Measurements from ENCODE around the gene TTLL11. TPM values are rescaled to one million over a fixed set of nuclear protein-coding genes. Genes with fewer than 3 reads are reported as not detected.

The TTLL11 gene
- total and polyA plus RNA-seq, 2 of the 8 experiments (the other 6 are each of a cell fraction or from before 2014, with no cell fraction given), result 0.56 to 0.80 TPM

- no peak overlapping the region for H2BK5ac ChIP-seq (ENCODE audit: low read depth, low read length)
- no peaks in the 10 kb centered on the region for H3K23me2 ChIP-seq (ENCODE audit: low read depth, low read length)
- H2BK15ac ChIP-seq (ENCODE audit: low read length), result no peak overlapping the region
- no peak overlapping the region for H3K14ac ChIP-seq (ENCODE audit: insufficient read length)
- H3K4ac ChIP-seq (replicated peaks; ENCODE audit: insufficient read length, low read depth, low read length), result no peak overlapping the region
- H3K23ac ChIP-seq (ENCODE audit: insufficient read length), result no peak overlapping the region
- 87% methylated on average over 2 of the region's 2 CpGs; no CpG with 5 or more reads in 1 of the 2 experiments for WGBS, 2 experiments (ENCODE audit: extremely low coverage in 1 of 2, insufficient coverage in 1 of 2, insufficient read length in 1 of 2, insufficient replicate concordance in 2 of 2, low coverage in 1 of 2, low lambda C conversion rate in 2 of 2, missing lambda C conversion rate in 1 of 2)
- FAIRE-seq (no peak), DNase-seq (ENCODE audit: low read depth in 1 of 2, low spot score in 2 of 2) (no peak)
- H3K4me3 ChIP-seq (ENCODE audit: extremely low read depth in 1 of 4, insufficient read depth in 2 of 4, low read depth in 3 of 4, low read length in 4 of 4), result no peak overlapping the region
- no peaks in the 10 kb centered on the region for H3K79me1 ChIP-seq (ENCODE audit: low read depth, low read length)
- no peaks in the 10 kb centered on the region for H3K36me3 ChIP-seq (ENCODE audit: control insufficient read depth in 2 of 4, insufficient read depth in 4 of 4, low read length in 3 of 4)
- H4K91ac ChIP-seq (replicated peaks; ENCODE audit: insufficient read length, low read length), result no peak overlapping the region
- H3K4me1 ChIP-seq (replicated peaks in 1 of 4; ENCODE audit: control insufficient read depth in 3 of 4, insufficient read depth in 4 of 4, low read length in 3 of 4), result peaks cover 1 to 12% (median 6%) of the 10 kb centered on the region in 4 experiments; a peak in 6 of 7 replicates
- H3K9me3 ChIP-seq (ENCODE audit: insufficient read depth in 2 of 2, low read depth in 1 of 2, low read length in 1 of 2), result no peaks in the 10 kb centered on the region
- CTCF ChIA-PET (ENCODE audit: partially characterized antibody), result interaction anchor here (1.5 kb wide), 1 partner anchor 28 kb away, joined by 4 read pairs; no protein-coding TSS in a partner anchor
- H4K20me1 ChIP-seq (replicated peaks in 1 of 2; ENCODE audit: control insufficient read depth in 1 of 2, insufficient read depth in 2 of 2, low read length in 2 of 2), result no peaks in the 10 kb centered on the region
- no peak overlapping the region for H3K9ac ChIP-seq (replicated peaks in 1 of 4; ENCODE audit: extremely low read depth in 1 of 4, low read depth in 3 of 4, low read length in 3 of 4)
- no peak overlapping the region for H2BK120ac ChIP-seq (replicated peaks; ENCODE audit: low read depth, low read length)
- H2AFZ ChIP-seq (ENCODE audit: low read length), result no peak overlapping the region
- no peak overlapping the region for H2AK5ac ChIP-seq (ENCODE audit: low read depth, low read length)
- H3K27me3 ChIP-seq (replicated peaks in 1 of 4; ENCODE audit: control insufficient read depth in 3 of 4, extremely low read depth in 1 of 4, insufficient read depth in 3 of 4, low read length in 3 of 4), result no peaks in the 10 kb centered on the region
- no peaks in the 10 kb centered on the region for H3K79me2 ChIP-seq (ENCODE audit: control insufficient read depth in 1 of 2, insufficient read depth in 2 of 2, low read length in 2 of 2)
- no peak overlapping the region for H4K5ac ChIP-seq (ENCODE audit: insufficient read length, low read depth, low read length)
- H3K18ac ChIP-seq (ENCODE audit: extremely low read depth, low read length), result no peak overlapping the region
- no peak overlapping the region for H3K4me2 ChIP-seq (ENCODE audit: insufficient read depth in 1 of 2, low read depth in 2 of 2, low read length in 2 of 2)
- POLR2A ChIA-PET (ENCODE audit: partially characterized antibody), result no interaction called here
- no peak overlapping the region for H4K8ac ChIP-seq (ENCODE audit: extremely low read depth, insufficient read depth, low read length)
- H3K27ac ChIP-seq (ENCODE audit: low read depth, low read length), result no peak overlapping the region
- no peak overlapping the region for H2BK12ac ChIP-seq (ENCODE audit: low read depth, low read length)
- no peak overlapping the region for H2BK20ac ChIP-seq (ENCODE audit: low read length)
- H3K56ac ChIP-seq (replicated peaks; ENCODE audit: insufficient read length, low read depth, low read length), result no peak overlapping the region
- TF ChIP-seq HDAC2 (IDR thresholded peaks at IDR 0.05; ENCODE audit: borderline replicate concordance in 1 of 2, low read depth in 2 of 2, low read length in 2 of 2), result no peak
- TF ChIP-seq BACH1 (IDR thresholded peaks at IDR 0.05; ENCODE audit: low read length), result no peak
- no peak for TF ChIP-seq RNF2 (IDR thresholded peaks at IDR 0.05; ENCODE audit: borderline replicate concordance, low read depth, low read length, missing control alignments, poor library complexity, severe bottlenecking)
- no peak for TF ChIP-seq TAF1 (IDR thresholded peaks at IDR 0.05; ENCODE audit: low read depth, low read length)
- no peak for TF ChIP-seq TBP (IDR thresholded peaks at IDR 0.05; ENCODE audit: low read depth, low read length)
- no peak for TF ChIP-seq ATF3 (IDR thresholded peaks at IDR 0.05; ENCODE audit: insufficient read depth, low read depth, low read length)
- no peak for TF ChIP-seq TAF7 (optimal IDR thresholded peaks at IDR 0.05; ENCODE audit: borderline replicate concordance, low read depth, low read length)
These were observed 149.6 kb downstream of the TTLL11 start for GRCh38 chr9:121943463-121943862.

Data from H1 (cell line).